T-helper 1 cell (primary cell): ENCODE measurements around the gene NHP2.
A peak's percentile ranks its signal among the peaks of the same experiment; 100 is the strongest.

Experiments
- DNase-seq, 5 donors: peaks; one replicate each; pipeline ENCODE4 v3.0.0-alpha.2; 2012 to 2020

Gene NHP2

DNA sequence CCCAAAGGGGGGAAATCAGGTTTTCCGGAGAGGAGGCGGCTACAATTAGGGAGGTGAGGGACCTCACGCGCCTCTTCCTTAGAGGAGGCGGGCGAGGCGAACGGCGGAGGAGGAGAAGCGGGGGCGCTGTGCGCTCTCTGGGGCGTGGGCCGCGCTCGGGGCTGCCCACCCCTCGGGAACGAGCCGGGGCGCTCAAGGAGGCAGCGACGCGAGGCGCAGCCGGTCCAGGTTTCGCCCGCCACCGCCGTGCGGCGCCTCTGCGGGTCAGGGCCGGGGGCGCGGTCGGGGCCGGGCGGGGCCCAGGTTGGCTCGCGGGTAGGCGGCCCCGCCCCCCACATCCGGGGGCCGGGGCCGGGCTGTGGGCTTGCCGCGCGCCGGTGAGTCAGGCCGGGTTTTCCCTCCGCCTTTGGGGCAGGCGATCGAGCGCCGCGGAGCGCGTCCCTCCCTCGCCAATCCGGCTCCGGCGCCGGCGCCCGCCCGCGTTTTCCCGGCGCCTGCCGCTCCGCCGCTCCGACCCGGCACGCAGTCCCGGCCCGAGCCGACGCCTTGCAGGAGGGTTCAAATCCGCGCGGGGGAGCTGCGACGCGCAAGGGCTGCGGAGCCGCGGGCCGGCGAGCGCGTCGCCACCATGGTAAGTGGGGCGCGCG is 40.4 kb downstream of the NHP2 start, which contains the start of gene N4BP3:
Gene N4BP3, plus strand, starts transcription at position 392 of the 647 bp plus-strand sequence. CDS start 6,052 bp downstream, outside the sequence.
- peak; percentile 59 to 79 (median 74) for DNase-seq

DNA sequence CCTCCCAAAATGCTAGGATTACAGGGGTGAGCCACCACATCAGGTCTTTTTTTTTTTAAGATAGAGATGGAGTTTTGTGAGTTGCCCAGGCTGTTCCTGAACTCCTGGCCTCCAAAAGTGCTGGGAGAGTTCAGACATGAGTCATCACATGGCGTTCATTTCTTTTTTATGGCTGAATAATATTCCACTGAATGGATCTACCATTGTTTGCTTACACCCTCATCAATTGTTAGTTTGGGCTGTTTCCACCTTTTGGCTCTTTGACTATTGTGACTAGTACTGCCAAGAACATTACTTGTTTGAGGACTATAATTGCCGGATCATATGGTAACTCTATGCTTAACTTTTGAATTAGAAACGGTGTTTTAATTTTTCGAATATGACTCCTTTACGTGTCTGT is 41.1 kb downstream of the NHP2 start:
- no peak for DNase-seq

DNA sequence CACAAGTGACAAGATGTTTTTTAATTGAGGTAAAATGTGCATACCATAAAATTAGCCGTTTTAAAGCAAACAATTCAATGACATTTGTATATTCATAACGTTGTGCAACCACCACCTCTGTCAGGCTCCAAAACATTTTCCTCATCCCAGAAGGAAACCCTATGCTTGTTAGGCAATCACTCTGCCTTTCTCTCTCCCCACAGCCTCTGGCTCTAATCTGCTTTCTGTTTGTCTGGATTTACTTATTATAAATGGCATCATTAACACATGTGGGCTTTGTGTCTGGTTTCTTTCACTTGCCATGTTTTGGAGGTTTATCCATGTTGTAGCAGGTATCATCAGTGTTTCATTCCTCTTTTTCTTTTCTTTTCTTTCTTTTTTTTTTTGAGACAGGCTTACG is 41.8 kb downstream of the NHP2 start:
- DNase-seq, result no peak

DNA sequence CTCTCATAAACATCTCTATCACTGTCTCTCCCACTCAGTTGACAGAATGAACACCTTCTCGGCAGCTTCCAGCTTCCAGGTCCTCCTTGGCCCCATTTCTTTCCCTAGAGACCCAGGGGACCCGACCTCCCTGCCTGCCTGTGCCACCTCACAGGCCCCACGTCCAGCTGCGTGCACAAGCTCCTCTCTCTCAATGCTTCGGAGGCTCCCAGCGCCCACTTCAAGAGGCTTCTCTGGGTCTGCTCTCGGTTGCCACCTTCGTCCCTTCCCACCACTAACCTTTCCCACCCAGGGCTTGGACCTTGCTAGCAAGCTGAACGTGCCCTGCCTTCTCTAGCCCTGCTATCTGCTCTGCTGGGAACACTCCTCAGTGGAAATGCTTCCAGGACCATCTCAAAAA is 43.2 kb downstream of the NHP2 start:
- no peak for DNase-seq

DNA sequence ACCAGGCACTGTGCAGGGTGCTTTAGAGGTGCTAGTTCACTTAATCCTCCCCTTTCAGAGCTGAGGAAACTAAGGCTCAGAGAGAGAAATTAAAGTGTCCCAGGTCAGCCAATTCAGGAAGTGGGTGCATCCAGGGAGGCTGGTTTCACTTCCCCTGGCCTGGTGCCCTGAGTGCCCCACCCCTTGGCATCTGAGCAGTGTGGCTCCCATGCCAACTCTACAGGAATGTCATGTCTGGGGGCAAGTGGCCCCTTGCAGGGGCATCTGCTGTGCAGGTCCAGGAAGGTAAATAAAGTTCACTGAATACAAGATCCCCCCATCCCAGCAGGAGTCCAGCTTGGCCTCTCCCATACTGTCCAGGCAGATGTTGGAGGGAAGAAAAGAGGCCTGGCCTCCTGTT is 44.7 kb downstream of the NHP2 start:
- no peak for DNase-seq

DNA sequence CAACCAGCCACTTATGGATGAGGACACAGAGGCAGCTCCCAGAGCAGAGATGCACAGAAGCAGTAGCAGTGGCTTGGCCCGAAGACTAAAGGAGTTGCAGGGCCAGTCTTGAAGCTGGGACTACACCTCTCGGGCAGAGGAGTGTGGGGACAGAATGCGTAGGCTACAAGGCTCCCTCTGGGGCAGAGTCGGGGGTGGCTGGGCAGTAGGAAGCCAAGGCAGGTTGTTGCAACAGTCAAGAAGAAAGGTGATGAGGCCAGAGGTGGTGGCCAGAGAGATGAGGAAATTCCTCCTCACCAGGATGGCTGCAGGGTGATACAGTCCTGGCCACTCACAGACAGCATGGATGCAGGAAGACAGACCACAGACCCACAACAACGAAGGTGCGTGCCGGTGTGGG is 45.2 kb downstream of the NHP2 start:
- no peak for DNase-seq

DNA sequence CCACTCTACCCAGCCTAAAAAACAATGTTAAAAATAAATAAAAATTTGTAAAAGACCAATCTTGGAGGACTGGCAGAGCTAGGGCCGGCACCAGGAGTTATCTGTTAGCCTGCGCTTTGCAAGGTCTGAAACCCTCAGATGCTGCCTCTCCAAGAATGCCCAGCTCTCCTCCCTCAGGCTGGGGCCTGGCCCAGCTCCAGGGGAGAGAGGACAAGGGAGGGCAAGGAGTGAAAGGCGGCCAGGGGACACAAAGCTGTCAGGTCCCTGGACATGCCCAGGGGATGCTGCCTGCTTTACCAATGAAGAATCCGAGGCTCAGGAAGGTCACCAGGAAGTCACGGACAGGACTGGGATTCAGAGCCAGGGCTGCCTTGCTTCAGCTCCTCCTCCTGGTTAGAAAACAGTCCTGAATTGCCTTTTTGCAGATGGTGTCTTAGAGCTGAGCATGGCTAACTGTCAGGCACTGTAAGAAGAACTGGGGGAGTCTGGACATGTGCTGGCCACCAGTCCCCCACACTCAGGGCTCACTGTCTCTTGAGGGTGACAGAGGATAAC is 45.9 kb downstream of the NHP2 start:
- DNase-seq, result no peak

DNA sequence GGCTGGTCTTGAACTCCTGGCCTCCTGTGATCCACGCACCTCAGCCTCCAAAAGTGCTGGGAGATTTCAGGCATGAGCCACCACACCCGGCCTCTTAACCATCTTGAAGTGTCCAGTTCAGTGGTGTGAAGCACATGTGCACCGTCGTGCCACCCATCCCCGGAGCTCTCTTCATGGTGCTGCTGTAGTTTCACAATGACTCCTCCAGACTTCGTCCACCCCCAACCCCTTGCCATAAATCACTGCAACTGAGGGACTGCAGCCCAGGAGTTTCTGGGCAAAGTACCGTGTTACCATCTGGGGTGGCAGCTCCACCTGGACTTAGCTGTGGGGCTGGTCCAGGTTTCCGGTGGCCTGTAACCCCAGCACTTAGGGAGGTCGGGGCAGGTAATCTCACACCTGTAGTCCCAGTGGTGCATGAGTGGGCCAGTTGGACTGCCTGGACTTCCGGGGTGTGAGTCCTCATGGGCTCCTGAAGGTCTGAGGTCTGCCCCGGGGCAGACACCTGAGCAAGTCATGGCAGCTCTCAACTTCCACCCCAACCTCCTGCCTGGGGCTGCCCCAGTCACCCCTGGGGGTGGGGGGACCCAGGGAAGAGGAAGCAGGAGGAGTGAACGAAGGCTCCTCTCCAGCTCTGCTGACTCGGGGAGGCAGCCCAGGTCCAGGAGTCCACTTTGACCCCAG is 47.0 kb downstream of the NHP2 start:
- no peak for DNase-seq

DNA sequence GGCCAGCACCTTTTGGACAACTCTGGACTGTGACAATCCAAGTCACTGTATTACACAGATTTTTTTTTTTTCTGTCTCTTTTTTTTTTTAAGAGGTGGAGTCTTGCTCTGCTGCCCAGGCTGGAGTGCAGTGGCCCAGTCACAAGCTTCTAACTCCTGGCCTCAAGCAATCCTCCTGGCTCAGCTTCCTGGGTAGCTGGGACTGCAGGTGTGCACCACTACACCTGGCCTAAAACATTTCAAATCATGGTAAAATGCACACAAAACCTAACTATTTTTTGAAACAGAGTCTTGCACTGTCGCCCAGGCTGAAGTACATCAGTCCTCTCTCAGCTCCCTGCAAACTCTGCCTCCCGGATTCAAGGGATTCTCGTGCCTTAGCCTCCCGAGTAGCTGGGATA is 47.6 kb downstream of the NHP2 start:
- no peak for DNase-seq

DNA sequence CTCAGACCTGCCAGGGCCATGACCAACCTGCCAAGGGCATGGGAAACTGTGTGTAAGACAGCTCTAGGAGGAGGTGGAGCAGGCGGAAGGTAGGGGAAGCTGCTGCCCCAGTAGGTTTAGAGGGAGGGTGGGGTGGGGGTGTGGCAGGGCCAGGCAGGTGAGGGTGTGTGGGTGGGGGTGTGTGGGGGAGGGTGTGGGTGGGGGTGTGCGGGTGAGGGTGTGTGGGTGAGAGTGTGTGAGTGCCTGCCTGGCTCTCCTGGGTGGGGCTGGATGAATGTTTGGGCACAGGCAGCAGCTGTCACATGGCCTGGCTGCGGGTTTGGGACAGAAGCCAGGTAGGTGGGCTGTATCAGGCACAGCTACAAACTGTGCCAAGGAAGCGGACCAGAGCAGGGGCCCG is 49.2 kb downstream of the NHP2 start:
- DNase-seq, result no peak

DNA sequence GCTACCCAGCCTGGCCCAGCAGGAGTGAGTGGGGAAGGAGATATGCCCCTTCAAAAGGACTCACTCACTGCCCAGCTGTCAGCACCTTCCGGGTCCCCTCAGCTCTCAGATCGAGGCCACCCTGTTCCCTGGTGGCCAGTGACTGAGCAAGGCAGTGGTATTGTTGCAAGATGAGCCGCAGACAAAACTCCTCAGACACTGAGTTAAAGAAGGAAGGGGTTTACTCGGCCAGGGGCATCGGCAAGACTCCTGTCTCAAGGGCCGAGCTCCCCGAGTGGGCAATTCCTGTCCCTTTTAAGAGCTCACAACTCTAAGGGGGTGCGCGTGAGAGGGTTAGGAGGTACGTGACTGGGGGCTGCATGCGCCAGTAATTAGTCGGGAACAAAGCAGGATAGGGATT is 50.1 kb downstream of the NHP2 start:
- DNase-seq, result no peak
